GM12892 (cell line): ENCODE data around the gene ST13.

Experiments used
- POLR2A ChIP-seq: IDR thresholded peaks from 2 replicates; pipeline ENCODE4 v1.6.1; 2011; ENCODE audit warnings: low read depth, low read length, control low read depth
- POLR2AphosphoS5 ChIP-seq: IDR thresholded peaks from 2 replicates; pipeline ENCODE4 v1.6.1; 2011; ENCODE audit warnings: low read depth, low read length, control low read depth
- TAF1 ChIP-seq: IDR thresholded peaks from 2 replicates; pipeline ENCODE4 v1.6.1; 2011; ENCODE audit warnings: low read depth, mild to moderate bottlenecking, control low read depth, low read length, borderline replicate concordance

- TF ChIP-seq TAF1 (no peak), POLR2AphosphoS5 (no peak), POLR2A (no peak)
Measured at GRCh38 chr22:40791241-40791640, 65.2 kb downstream of the ST13 start.
